MG63 (cell line): Measurements from ENCODE around the gene SKIL. TPM values are rescaled to one million over a fixed set of nuclear protein-coding genes. Genes with fewer than 3 reads are reported as not detected.
A peak's percentile ranks its signal among the peaks of the same experiment; 100 is the strongest.

Source experiments
- DNase-seq: peaks from one replicate; pipeline ENCODE4 v3.0.0-alpha.2; 2020
- H3K27me3 ChIP-seq: fragments of 250-450 bp; sonication (Bioruptor Pico); 2 replicates; pipeline ENCODE4 v1.5.1; 2020; ENCODE audit warnings: mild to moderate bottlenecking, moderate library complexity
- H3K36me3 ChIP-seq: fragments of 250-450 bp; sonication (Bioruptor Pico); 2 replicates; pipeline ENCODE4 v1.5.1; 2020; ENCODE audit warnings: mild to moderate bottlenecking, moderate library complexity
- H3K4me3 ChIP-seq: fragments of 250-450 bp; sonication (Bioruptor Pico); 2 replicates; pipeline ENCODE4 v1.5.1; 2020; ENCODE audit warnings: mild to moderate bottlenecking, moderate library complexity
- H3K9me3 ChIP-seq: fragments of 250-450 bp; sonication (Bioruptor Pico); 2 replicates; pipeline ENCODE4 v1.5.1; 2020; ENCODE audit warnings: mild to moderate bottlenecking, moderate library complexity
- total RNA-seq: library from RNA; depleted of rRNA; stranded (reverse); fragments of >200 nt; shearing (Covaris generic); gene quantifications from 2 replicates; pipeline ENCODE4 v1.2.3, GENCODE V29; 2014; ENCODE audit warnings: low replicate concordance

SKIL gene
- total RNA-seq, 1 experiment from 2014 or later = 26.8 TPM

DNA sequence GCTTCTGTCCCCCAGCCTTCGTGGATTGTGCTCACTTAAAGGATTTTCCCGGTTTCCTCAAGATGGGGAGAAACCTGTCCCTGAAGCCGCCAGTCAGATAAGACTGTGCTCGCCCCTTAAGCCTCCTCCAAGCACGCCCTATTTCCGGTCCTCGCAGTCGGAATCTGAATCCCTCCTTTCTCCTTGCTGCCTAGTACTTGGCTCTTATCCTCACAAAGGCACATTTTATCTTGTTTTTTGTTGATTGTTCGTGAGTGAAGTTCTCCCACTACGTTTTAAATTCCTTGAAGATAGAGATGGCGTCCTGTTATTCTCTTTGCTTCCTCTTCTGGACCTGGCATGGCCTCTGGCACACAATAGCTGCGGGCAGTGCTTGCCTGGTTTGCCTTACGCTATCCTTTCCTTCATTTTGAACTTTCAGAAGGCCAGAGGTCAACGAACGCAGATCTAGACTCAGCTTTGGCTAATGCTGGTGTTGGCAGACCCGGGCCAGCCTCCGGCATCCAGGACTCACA lies 62.8 kb downstream of the SKIL start:
- Histone ChIP-seq H3K36me3 (no peaks in the 10 kb centered on the region), H3K4me3 (peak overlapping the region; percentile 2; the same call in 1 of the 2 replicates), H3K27me3 (no peaks in the 10 kb centered on the region), H3K9me3 (no peaks in the 10 kb centered on the region)
- DNase-seq = no peak

DNA sequence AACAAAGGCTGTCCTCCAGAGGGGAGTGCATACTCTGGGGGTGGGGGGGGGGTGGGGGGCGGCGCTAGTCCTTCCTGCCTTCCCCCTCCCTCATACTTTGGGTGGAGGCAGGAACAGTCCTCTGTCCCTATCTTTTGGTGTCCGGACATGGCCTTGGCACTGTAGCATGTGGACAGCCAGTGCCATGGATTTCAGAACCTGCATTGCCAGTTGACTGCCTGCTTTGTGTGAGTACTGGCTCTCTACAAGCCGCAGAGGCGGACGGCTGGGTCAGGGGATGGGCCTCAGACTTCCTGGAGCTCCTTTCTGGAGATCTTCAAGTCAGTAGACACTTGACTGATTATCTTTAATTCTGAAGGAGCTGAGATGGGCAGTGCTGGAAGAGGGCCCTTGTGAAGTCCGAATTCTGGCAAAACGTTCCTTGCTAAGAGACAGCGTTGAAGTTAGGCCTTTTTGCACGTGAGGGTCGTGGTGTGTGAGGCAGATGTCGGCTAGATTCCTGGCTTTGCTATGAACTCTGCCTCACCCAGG lies 63.7 kb downstream of the SKIL start:
- no peak for DNase-seq
- Histone ChIP-seq H3K9me3 (no peaks in the 10 kb centered on the region), H3K27me3 (no peaks in the 10 kb centered on the region), H3K4me3 (no peak overlapping the region), H3K36me3 (no peaks in the 10 kb centered on the region)

- Histone ChIP-seq H3K4me3 (no peak overlapping the region), H3K27me3 (no peaks in the 10 kb centered on the region), H3K36me3 (no peaks in the 10 kb centered on the region), H3K9me3 (no peaks in the 10 kb centered on the region)
- no peak for DNase-seq
Measured at GRCh38 chr3:170421758-170422157, 64.2 kb downstream of the SKIL start.

GRCh38 chr3:170423001-170423615 lies 65.6 kb downstream of the SKIL start:
- DNase-seq = peak; percentile 40
- Histone ChIP-seq H3K36me3 (no peaks in the 10 kb centered on the region), H3K27me3 (no peaks in the 10 kb centered on the region), H3K4me3 (no peak overlapping the region), H3K9me3 (no peaks in the 10 kb centered on the region)

- no peak for DNase-seq
- H3K36me3 ChIP-seq = no peaks in the 10 kb centered on the region
- no peak overlapping the region for H3K4me3 ChIP-seq
- no peaks in the 10 kb centered on the region for H3K27me3 ChIP-seq
- no peaks in the 10 kb centered on the region for H3K9me3 ChIP-seq
Measured at GRCh38 chr3:170424879-170425278, 67.4 kb downstream of the SKIL start.

- Histone ChIP-seq H3K4me3 (no peak overlapping the region), H3K36me3 (no peaks in the 10 kb centered on the region), H3K9me3 (no peaks in the 10 kb centered on the region), H3K27me3 (no peaks in the 10 kb centered on the region)
- no peak for DNase-seq
Measured at GRCh38 chr3:170425491-170426239, 68.2 kb downstream of the SKIL start.

DNA sequence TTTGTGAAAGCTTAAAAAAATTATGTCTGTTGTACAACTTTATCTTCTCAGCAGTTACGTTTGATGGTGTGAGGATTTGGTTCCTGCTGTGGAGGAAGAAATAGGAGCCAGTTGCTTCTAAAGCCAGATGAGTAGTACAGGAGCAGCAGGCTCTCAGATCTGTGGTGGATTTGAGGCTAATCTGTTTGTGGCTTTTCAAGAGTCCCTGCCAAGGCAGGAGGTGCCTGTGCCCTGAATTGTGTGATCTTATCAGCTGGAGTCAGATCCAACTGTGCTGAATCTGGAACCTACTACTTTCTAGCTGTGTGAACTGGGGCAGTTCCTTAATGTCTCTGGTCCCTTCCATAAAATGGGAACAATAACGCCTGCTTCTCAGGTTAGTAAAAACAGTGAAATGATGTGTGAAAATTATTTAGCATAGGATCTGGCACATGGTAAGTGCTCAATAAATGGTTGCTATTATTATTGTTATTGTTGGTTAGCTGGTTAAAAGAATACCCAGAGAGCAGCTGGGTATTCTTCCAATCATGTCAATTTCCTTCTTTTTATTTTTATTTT lies 68.8 kb downstream of the SKIL start:
- H3K4me3 ChIP-seq = no peak overlapping the region
- no peaks in the 10 kb centered on the region for H3K36me3 ChIP-seq
- no peak for DNase-seq
- no peaks in the 10 kb centered on the region for H3K27me3 ChIP-seq
- no peaks in the 10 kb centered on the region for H3K9me3 ChIP-seq

DNA sequence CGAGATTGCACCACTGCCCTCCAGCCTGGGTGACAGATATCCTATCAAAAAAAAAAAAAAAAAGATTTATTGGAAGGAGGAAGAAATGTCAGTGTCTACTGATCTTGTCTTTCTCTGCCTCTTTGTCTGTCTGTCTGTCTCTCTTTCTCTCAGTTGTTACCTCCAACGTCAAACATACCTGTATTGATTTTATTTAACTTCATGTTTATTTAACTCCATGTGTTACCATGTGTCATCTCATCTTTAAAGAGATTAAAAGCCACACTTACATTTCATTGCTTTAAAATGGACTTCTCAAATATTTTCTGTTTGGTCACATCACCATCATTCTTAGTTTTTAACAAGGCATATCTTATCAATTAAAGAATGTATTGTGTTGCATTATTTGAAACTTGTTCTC lies 70.6 kb downstream of the SKIL start:
- Histone ChIP-seq H3K9me3 (no peaks in the 10 kb centered on the region), H3K36me3 (no peaks in the 10 kb centered on the region), H3K27me3 (no peaks in the 10 kb centered on the region), H3K4me3 (no peak overlapping the region)
- DNase-seq = no peak

DNA sequence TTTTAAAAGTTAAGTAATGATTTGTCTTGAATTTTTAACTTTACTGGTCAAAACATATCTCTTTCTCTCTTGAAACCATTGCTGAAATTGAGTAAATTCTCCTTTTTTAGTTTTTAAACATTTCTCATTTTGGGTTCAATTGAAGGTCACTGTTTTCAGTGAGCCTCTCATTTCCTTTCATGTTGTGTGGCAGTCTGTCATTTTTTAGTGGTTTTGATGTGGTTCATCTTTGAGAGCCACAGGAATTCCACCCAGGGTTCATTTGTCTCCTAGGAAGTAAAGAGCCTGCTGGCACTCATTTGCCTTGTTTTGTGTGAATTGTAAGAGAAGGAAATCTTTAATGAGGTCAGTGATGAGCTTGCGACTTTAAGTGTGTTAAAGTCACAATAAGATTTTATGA lies 71.5 kb downstream of the SKIL start:
- DNase-seq = no peak
- peaks cover 3% of the 10 kb centered on the region for H3K36me3 ChIP-seq
- H3K4me3 ChIP-seq = no peak overlapping the region
- H3K27me3 ChIP-seq = no peaks in the 10 kb centered on the region
- H3K9me3 ChIP-seq = no peaks in the 10 kb centered on the region

DNA sequence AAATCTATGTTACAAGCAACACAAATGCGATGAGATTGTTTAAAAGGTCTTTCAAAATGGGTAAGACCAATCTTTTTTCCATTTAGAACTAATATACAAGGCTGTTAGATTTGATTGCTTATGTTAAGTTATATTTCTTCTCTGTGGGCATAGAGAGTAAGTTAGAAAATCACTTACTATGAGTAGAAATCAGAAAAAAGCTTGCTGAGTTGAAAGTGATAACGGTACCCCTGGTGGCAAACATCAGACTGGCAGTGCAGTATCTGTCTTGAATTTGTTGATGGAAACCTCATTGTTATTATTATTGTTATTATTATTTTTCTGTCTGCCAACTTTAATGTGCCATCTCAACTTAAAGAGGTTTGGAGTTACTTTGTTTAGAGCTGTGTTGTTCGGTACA lies 73.5 kb downstream of the SKIL start:
- H3K4me3 ChIP-seq = no peak overlapping the region
- H3K9me3 ChIP-seq = no peaks in the 10 kb centered on the region
- no peak for DNase-seq
- H3K36me3 ChIP-seq = peaks cover 3% of the 10 kb centered on the region
- H3K27me3 ChIP-seq = no peaks in the 10 kb centered on the region

GRCh38 chr3:170432416-170432815 lies 74.9 kb downstream of the SKIL start:
- Histone ChIP-seq H3K4me3 (no peak overlapping the region), H3K27me3 (no peaks in the 10 kb centered on the region), H3K36me3 (peaks cover 3% of the 10 kb centered on the region), H3K9me3 (no peaks in the 10 kb centered on the region)
- no peak for DNase-seq

GRCh38 chr3:170436697-170437096 lies 79.2 kb downstream of the SKIL start:
- peaks cover 3% of the 10 kb centered on the region for H3K36me3 ChIP-seq
- no peak for DNase-seq
- H3K27me3 ChIP-seq = no peaks in the 10 kb centered on the region
- H3K9me3 ChIP-seq = no peaks in the 10 kb centered on the region
- H3K4me3 ChIP-seq = no peak overlapping the region

- no peaks in the 10 kb centered on the region for H3K27me3 ChIP-seq
- no peak overlapping the region for H3K4me3 ChIP-seq
- no peak for DNase-seq
- peaks cover 3% of the 10 kb centered on the region for H3K36me3 ChIP-seq
- H3K9me3 ChIP-seq = no peaks in the 10 kb centered on the region
Measured at GRCh38 chr3:170437176-170437575, 79.7 kb downstream of the SKIL start.

- no peak for DNase-seq
- peaks cover 3% of the 10 kb centered on the region for H3K36me3 ChIP-seq
- no peak overlapping the region for H3K4me3 ChIP-seq
- no peaks in the 10 kb centered on the region for H3K9me3 ChIP-seq
- H3K27me3 ChIP-seq = no peaks in the 10 kb centered on the region
Measured at GRCh38 chr3:170437696-170438407, 80.3 kb downstream of the SKIL start.

DNA sequence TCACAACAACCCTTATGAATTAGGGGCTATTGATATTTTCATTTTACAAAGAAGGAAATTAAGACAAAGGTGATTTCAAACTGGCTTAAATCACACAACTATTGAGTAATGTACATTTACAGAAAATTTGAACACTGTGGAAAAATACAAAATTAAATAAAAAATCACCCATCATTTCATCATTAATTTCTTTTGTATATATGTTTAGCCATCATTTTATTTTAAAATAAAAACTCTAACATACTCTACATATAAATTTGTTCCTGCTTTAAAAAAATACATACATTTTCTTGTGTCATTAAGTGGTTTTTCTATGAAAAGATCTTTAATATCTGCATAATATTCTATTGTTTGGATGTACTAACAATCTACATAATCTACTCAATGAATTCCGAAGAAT lies 81.3 kb downstream of the SKIL start:
- Histone ChIP-seq H3K9me3 (no peaks in the 10 kb centered on the region), H3K36me3 (peaks cover under 1% of the 10 kb centered on the region; the same call in 1 of the 2 replicates), H3K27me3 (no peaks in the 10 kb centered on the region), H3K4me3 (no peak overlapping the region)
- no peak for DNase-seq

GRCh38 chr3:170440344-170440743 lies 82.8 kb downstream of the SKIL start:
- Histone ChIP-seq H3K27me3 (no peaks in the 10 kb centered on the region), H3K4me3 (no peak overlapping the region), H3K36me3 (no peaks in the 10 kb centered on the region), H3K9me3 (no peaks in the 10 kb centered on the region)
- DNase-seq = no peak

- H3K36me3 ChIP-seq = no peaks in the 10 kb centered on the region
- no peak overlapping the region for H3K4me3 ChIP-seq
- H3K9me3 ChIP-seq = no peaks in the 10 kb centered on the region
- no peak for DNase-seq
- H3K27me3 ChIP-seq = no peaks in the 10 kb centered on the region
Measured at GRCh38 chr3:170441412-170441811, 83.9 kb downstream of the SKIL start.
